ENCODE results near the gene HAL.

The HAL gene

DNA sequence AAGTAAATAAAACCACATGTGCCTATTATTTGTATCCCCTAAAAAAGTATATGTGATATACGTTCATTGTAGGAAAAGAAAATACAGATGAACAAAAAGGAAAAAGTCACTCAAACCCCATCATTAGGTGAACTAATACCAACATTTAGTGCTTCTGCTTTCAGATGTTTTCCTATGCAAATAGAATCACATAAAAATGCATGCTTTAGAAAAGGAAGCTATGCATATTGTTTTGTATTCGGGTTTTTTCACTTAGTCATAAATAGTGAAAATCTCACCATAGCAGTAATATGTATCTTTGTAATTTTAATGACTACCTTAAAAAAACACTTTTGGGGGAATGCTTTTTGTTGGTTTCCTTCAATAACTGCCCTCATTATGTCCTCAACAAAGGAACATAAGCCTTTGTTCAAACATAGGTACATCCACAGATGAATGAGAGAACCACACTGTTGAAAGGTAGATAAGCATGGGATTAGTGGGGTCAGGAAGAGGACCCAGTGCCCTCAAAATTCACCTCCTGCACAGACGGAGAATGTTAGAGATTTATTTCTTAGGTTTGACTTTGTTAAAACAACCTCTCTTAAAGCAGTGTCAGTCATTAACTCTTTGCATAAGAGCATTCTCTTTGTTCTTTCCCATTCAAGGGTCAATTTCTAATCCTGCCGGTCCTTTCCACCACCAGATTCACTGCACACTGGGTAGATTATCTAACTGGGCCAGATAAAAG lies 46.5 kb downstream of the HAL start:
- H3K9me3 Mint-ChIP-seq: no peaks in the 10 kb centered on the region
- no peak overlapping the region for H3K4me3 Mint-ChIP-seq
- no peaks in the 10 kb centered on the region for H3K4me1 Mint-ChIP-seq (ENCODE audit: low read depth)
- no peaks in the 10 kb centered on the region for H3K36me3 Mint-ChIP-seq (ENCODE audit: low read depth)
- no peak overlapping the region for H3K27ac Mint-ChIP-seq
- H3K27me3 Mint-ChIP-seq: peaks cover 16% of the 10 kb centered on the region

DNA sequence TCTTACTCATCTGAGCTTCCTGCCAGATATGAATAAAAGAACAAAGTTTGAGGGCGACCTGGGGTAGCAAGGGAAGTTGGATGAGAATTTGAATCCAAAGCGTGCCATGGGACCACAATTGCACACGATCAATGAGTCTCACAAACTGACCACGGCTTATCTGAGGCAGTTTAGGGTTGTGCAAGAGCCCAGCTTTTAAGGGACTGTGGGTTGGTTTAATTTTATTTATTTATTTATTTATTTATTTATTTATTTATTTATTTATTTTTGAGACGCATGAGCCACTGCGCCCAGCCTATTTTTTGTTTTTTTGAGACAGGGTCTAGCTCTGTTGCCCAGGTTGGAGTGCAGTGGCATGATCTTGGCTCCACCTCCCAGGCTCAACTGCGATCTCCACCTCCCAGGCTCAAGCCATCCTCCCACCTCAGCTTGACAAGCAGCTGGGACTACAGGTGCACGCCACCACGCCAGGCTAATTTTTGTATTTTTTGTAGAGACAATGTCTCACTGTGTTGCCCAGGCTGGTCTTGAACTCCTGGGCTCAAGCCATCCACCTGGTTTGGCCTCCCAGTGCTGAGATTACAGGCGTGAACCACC lies 51.9 kb downstream of the HAL start:
- Mint-ChIP-seq H3K4me3 (peak overlapping the region; percentile 93), H3K27me3 (no peaks in the 10 kb centered on the region), H3K27ac (no peak overlapping the region), H3K9me3 (no peaks in the 10 kb centered on the region), H3K4me1 (ENCODE audit: low read depth) (peaks cover 9% of the 10 kb centered on the region), H3K36me3 (ENCODE audit: low read depth) (no peaks in the 10 kb centered on the region)

DNA sequence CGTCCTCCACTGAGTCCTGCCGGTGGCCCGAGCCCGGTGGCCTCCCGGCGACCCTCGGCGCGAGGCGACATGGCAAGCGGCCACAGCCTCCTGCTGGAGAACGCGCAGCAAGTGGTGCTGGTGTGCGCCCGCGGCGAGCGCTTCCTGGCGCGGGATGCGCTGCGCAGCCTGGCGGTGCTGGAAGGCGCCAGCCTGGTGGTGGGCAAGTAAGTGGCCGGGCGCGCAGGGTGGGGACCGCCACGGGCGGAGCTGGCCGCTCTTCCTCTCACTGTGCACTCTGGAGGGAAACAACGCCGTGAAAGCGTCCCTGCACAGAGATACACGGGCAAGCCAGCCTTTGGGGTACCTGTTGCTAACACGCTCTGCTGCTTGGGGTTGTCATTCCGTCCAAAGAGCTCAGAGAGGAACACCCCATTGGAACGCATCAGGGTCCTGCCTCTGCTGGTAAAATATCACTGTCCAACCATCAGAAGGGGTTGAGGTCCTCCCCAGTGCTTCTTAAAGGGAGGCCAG lies 52.8 kb downstream of the HAL start, which contains the start of gene AMDHD1:
AMDHD1 (plus strand) TSS at position 2 of the 513 bp plus-strand sequence; CDS start at position 70, 68 bp downstream.
- H3K36me3 Mint-ChIP-seq (ENCODE audit: low read depth): no peaks in the 10 kb centered on the region
- H3K4me1 Mint-ChIP-seq (ENCODE audit: low read depth): peaks cover 9% of the 10 kb centered on the region
- H3K9me3 Mint-ChIP-seq: no peaks in the 10 kb centered on the region
- H3K27ac Mint-ChIP-seq: peak within 1 kb of the TSS; percentile 91
- H3K27me3 Mint-ChIP-seq: no peaks in the 10 kb centered on the region
- peak within 1 kb of the TSS; percentile 93 for H3K4me3 Mint-ChIP-seq

GRCh38 chr12:95942524-95943329 lies 53.4 kb downstream of the HAL start, which contains the start of gene CCDC38:
CCDC38 (minus strand) TSS chr12:95942614; CDS start chr12:95936509, 6,105 bp downstream.
- Mint-ChIP-seq H3K4me3 (peak within 1 kb of the TSS; percentile 93), H3K36me3 (ENCODE audit: low read depth) (no peaks in the 10 kb centered on the region), H3K27me3 (no peaks in the 10 kb centered on the region), H3K9me3 (no peaks in the 10 kb centered on the region), H3K27ac (peak within 1 kb of the TSS; percentile 91), H3K4me1 (ENCODE audit: low read depth) (peaks cover 9% of the 10 kb centered on the region)

DNA sequence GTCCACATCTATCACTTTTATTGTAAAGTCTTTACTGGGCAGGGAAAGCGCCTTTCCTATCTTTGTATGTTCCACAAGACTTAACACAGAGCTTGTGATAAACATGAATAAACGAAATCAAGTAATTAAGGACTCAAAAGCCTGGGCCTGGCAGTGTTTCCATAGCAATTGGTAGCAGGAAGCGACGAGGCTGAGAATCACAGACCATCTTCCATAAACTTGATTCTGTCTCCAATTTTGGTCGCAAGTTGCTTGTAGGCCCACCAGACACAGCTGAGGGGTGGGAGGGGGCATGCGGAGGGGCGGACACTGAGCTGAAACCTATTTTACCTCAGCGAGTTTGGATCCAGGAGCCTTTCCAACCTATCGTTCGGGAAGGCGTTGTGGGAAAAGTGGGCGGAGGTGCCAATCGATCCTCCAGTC lies 54.0 kb downstream of the HAL start:
- peak overlapping the region; percentile 93 for H3K4me3 Mint-ChIP-seq
- H3K27ac Mint-ChIP-seq: peak overlapping the region; percentile 91
- H3K9me3 Mint-ChIP-seq: no peaks in the 10 kb centered on the region
- H3K27me3 Mint-ChIP-seq: no peaks in the 10 kb centered on the region
- no peaks in the 10 kb centered on the region for H3K36me3 Mint-ChIP-seq (ENCODE audit: low read depth)
- H3K4me1 Mint-ChIP-seq (ENCODE audit: low read depth): peaks cover 9% of the 10 kb centered on the region

DNA sequence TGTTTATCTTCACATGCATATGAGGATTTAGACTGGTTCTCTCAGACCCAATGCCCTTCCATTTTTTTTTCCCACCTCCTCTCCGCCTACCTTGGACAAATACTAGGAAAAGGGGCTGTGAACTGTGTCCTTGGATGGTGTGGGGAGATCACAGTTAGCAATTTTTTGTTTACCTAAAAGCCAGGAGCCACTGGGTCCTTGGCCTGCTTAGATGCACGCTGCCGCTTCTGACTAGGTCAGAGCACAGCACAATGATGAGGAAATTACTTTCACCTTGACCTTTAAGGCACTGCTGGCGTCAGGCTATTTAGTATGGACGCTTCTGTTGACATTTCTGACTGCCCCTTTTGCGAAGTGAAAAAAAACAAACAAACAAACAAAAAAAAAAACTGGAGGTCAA lies 55.6 kb downstream of the HAL start:
- no peaks in the 10 kb centered on the region for H3K9me3 Mint-ChIP-seq
- H3K27me3 Mint-ChIP-seq: no peaks in the 10 kb centered on the region
- no peak overlapping the region for H3K27ac Mint-ChIP-seq
- no peak overlapping the region for H3K4me3 Mint-ChIP-seq
- peaks cover 9% of the 10 kb centered on the region for H3K4me1 Mint-ChIP-seq (ENCODE audit: low read depth)
- no peaks in the 10 kb centered on the region for H3K36me3 Mint-ChIP-seq (ENCODE audit: low read depth)

Measured in stimulated activated naive CD8-positive, alpha-beta T cell treated with anti-CD3 and anti-CD28 coated beads, Interleukin-15, Interleukin-2, amounts not matched to agents 100 ng/mL and 50 ng/mL, for 24 hours (primary cell).